BLaER1 treated with 17β-estradiol and CSF1 and Interleukin-3, amounts not matched to agents 10 nM and 100 nM (cell line): ENCODE results near the gene C1orf210.

Source experiments
- H3K27ac ChIP-seq, 11 experiments: shearing (Covaris generic); formaldehyde crosslinking; 2 replicates each; pipeline ENCODE4 v1.8.1; 2022
- H3K27me3 ChIP-seq, 11 experiments: shearing (Covaris generic); formaldehyde crosslinking; 2 replicates each; pipeline ENCODE4 v1.8.1; 2022
- H3K36me3 ChIP-seq, 11 experiments: shearing (Covaris generic); formaldehyde crosslinking; 2 replicates each; pipeline ENCODE4 v1.8.1; 2022
- H3K4me1 ChIP-seq, 10 experiments: shearing (Covaris generic); formaldehyde crosslinking; 2 replicates each; pipeline ENCODE4 v1.8.1; 2022
- H3K4me2 ChIP-seq, 11 experiments: shearing (Covaris generic); formaldehyde crosslinking; 2 replicates each; pipeline ENCODE4 v1.8.1; 2022
- H3K4me3 ChIP-seq, 10 experiments: shearing (Covaris generic); formaldehyde crosslinking; 2 replicates each; pipeline ENCODE4 v1.8.1; 2022
- H3K9ac ChIP-seq, 11 experiments: shearing (Covaris generic); formaldehyde crosslinking; 2 replicates each; pipeline ENCODE4 v1.8.1; 2022
- H3K9me3 ChIP-seq, 11 experiments: shearing (Covaris generic); formaldehyde crosslinking; replicated peaks in 1 of 11; 2 replicates each; pipeline ENCODE4 v1.8.1; 2022
- H4K20me1 ChIP-seq, 11 experiments: shearing (Covaris generic); formaldehyde crosslinking; 2 replicates each; pipeline ENCODE4 v1.8.1; 2022
- Cebpa-rat ChIP-seq, 11 experiments: shearing (Covaris generic); IDR thresholded peaks; 2 replicates each; pipeline ENCODE4 v1.8.1; 2022

The C1orf210 gene

DNA sequence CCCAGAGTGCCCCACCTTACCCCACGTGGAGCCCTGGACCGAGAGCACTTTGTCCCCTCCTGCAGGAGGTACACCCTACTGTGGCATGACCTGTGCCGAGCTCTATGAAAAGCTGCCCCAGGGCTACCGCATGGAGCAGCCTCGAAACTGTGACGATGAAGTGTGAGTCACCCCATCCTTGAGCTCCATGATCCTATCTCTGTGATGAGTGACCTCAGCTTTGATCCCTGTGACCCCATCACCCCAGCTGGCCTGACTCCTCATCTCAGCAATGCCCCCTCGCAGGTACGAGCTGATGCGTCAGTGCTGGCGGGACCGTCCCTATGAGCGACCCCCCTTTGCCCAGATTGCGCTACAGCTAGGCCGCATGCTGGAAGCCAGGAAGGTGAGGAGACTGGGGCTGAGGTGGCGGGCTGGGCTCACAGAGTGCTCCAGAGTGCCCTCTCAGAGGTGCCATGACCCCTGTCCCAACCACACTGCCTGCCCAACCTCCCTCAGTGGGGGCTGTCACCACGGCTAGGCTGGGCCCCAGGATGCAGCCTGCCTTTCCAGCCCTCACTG, 36.0 kb upstream of the C1orf210 start:
- Histone ChIP-seq H3K4me2 (no peak overlapping the region), H3K27me3 (no peaks in the 10 kb centered on the region), H3K9me3 (peaks cover 3 to 20% (median 13%) of the 10 kb centered on the region in 11 experiments; a peak in 17 of 22 replicates), H3K9ac (no peak overlapping the region), H3K4me1 (peaks cover 10 to 18% (median 15%) of the 10 kb centered on the region in 10 experiments; a peak in 19 of 20 replicates), H3K36me3 (peaks cover 0 to 30% (median 0%) of the 10 kb centered on the region in 11 experiments; a peak in 5 of 22 replicates), H3K4me3 (no peak overlapping the region), H3K27ac (no peak overlapping the region), H4K20me1 (no peaks in the 10 kb centered on the region)
- no peak for TF ChIP-seq Cebpa-rat (IDR thresholded peaks at IDR 0.05)

GRCh38 chr1:43319766-43320165, 34.4 kb upstream of the C1orf210 start:
- Histone ChIP-seq H3K4me3 (no peak overlapping the region), H3K36me3 (peaks cover 0 to 30% (median 0%) of the 10 kb centered on the region in 11 experiments; a peak in 4 of 22 replicates), H3K27me3 (no peaks in the 10 kb centered on the region), H3K9me3 (peaks cover 0 to 6% (median 0%) of the 10 kb centered on the region in 11 experiments; a peak in 2 of 22 replicates), H3K9ac (no peak overlapping the region), H3K4me2 (no peak overlapping the region), H4K20me1 (no peaks in the 10 kb centered on the region), H3K27ac (no peak overlapping the region), H3K4me1 (peaks cover 7 to 14% (median 12%) of the 10 kb centered on the region in 10 experiments; a peak in 19 of 20 replicates)
- no peak for TF ChIP-seq Cebpa-rat (IDR thresholded peaks at IDR 0.05)

- peaks cover 0 to 30% (median 0%) of the 10 kb centered on the region in 11 experiments; a peak in 4 of 22 replicates for H3K36me3 ChIP-seq
- no peak overlapping the region for H3K4me3 ChIP-seq
- no peaks in the 10 kb centered on the region for H4K20me1 ChIP-seq
- H3K27ac ChIP-seq: no peak overlapping the region
- 0 out of 22 replicates have a peak, but pooled peaks cover 0 to 5% (median 0%) of the 10 kb centered on the region in 11 experiments for H3K9me3 ChIP-seq
- no peak for TF ChIP-seq Cebpa-rat (IDR thresholded peaks at IDR 0.05)
- no peaks in the 10 kb centered on the region for H3K27me3 ChIP-seq
- no peak overlapping the region for H3K4me2 ChIP-seq
- H3K9ac ChIP-seq: no peak overlapping the region
- H3K4me1 ChIP-seq: peaks cover 3 to 9% (median 7%) of the 10 kb centered on the region in 10 experiments; a peak in 18 of 20 replicates
Measured at GRCh38 chr1:43319288-43319687, 33.9 kb upstream of the C1orf210 start.

- 0 out of 22 replicates have a peak, but pooled peaks cover 0 to 5% (median 0%) of the 10 kb centered on the region in 11 experiments for H3K9me3 ChIP-seq
- H3K4me1 ChIP-seq: peaks cover 0 to 5% (median 3%) of the 10 kb centered on the region in 10 experiments; a peak in 13 of 20 replicates
- no peak overlapping the region for H3K4me2 ChIP-seq
- TF ChIP-seq Cebpa-rat (IDR thresholded peaks at IDR 0.05): no peak
- no peak overlapping the region for H3K9ac ChIP-seq
- no peaks in the 10 kb centered on the region for H3K27me3 ChIP-seq
- H4K20me1 ChIP-seq: no peaks in the 10 kb centered on the region
- H3K27ac ChIP-seq: no peak overlapping the region
- H3K36me3 ChIP-seq: peaks cover 0 to 30% (median 0%) of the 10 kb centered on the region in 11 experiments; a peak in 4 of 22 replicates
- H3K4me3 ChIP-seq: no peak overlapping the region
Measured at GRCh38 chr1:43318831-43319230, 33.5 kb upstream of the C1orf210 start.

DNA sequence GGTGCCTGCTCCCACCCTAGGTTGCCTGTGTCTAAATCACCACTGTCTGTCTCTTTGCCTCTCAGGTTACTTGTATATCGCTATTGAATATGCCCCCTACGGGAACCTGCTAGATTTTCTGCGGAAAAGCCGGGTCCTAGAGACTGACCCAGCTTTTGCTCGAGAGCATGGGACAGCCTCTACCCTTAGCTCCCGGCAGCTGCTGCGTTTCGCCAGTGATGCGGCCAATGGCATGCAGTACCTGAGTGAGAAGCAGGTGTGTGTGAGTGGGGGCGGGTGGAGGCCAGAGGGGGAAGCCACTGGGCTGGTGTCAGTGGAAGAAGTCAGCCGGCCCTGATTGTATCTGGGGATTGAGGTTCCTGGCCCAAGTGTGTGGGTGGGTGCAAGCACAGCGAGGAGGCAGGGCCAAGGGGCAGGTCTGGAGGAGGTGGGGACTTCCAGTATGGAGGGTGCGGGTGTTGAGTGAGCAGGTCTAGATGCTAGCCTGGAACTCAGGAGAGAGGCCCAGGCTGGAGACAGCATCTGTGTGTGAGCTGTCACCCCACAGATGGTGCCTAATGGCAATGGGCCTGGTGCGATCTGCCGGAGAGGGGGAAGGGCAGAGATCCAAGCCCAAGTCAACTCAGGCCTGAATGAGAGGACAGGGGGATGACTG, 32.6 kb upstream of the C1orf210 start:
- H3K4me2 ChIP-seq: no peak overlapping the region
- no peaks in the 10 kb centered on the region for H3K27me3 ChIP-seq
- TF ChIP-seq Cebpa-rat (IDR thresholded peaks at IDR 0.05): no peak
- 0 out of 22 replicates have a peak, but pooled peaks cover 0 to 4% (median 0%) of the 10 kb centered on the region in 11 experiments for H3K9me3 ChIP-seq
- no peaks in the 10 kb centered on the region for H3K4me1 ChIP-seq
- H3K9ac ChIP-seq: no peak overlapping the region
- H3K36me3 ChIP-seq: peaks cover 0 to 38% (median 0%) of the 10 kb centered on the region in 11 experiments; a peak in 4 of 22 replicates
- no peak overlapping the region for H3K27ac ChIP-seq
- H3K4me3 ChIP-seq: no peak overlapping the region
- H4K20me1 ChIP-seq: no peaks in the 10 kb centered on the region

DNA sequence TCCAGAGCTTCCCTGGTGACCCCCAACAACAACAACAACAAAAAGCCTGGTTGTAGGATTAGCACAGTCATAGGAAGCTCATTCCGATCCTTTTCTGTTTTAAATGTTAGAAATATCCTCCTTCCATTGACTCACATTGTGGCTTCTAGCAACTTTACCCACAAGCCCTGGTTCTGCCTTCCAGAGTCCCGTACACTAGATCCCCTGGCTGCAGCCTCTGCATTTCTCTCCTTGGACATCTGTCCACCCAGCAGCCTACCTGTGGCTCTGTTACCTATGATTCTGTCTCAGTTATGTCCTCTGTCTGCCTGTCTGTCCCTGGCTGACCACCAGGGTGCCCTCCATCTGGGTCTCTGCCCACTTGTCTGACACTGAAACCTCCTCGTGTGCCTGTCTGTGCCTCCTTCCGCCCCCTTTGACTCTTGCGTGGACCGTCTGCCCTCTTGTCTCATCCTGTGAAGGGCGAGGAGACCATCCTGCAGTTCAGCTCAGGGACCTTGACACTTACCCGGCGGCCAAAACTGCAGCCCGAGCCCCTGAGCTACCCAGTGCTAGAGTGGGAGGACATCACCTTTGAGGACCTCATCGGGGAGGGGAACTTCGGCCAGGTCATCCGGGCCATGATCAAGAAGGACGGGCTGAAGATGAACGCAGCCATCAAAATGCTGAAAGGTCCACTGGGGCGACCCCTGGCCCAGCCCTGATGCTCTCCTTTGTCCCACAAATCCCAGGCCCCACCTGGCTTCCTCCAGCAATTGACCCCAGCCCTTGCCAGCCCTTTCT, 31.5 kb upstream of the C1orf210 start:
- Histone ChIP-seq H3K4me2 (no peak overlapping the region), H3K36me3 (peaks cover 0 to 43% (median 0%) of the 10 kb centered on the region in 11 experiments; a peak in 4 of 22 replicates), H3K9me3 (0 out of 22 replicates have a peak, but pooled peaks cover 0 to 4% (median 0%) of the 10 kb centered on the region in 11 experiments), H3K4me1 (no peaks in the 10 kb centered on the region), H3K27me3 (no peaks in the 10 kb centered on the region), H3K27ac (no peak overlapping the region), H4K20me1 (no peaks in the 10 kb centered on the region; a peak in 1 of 22 replicates), H3K4me3 (no peak overlapping the region), H3K9ac (no peak overlapping the region)
- TF ChIP-seq Cebpa-rat (IDR thresholded peaks at IDR 0.05): no peak

DNA sequence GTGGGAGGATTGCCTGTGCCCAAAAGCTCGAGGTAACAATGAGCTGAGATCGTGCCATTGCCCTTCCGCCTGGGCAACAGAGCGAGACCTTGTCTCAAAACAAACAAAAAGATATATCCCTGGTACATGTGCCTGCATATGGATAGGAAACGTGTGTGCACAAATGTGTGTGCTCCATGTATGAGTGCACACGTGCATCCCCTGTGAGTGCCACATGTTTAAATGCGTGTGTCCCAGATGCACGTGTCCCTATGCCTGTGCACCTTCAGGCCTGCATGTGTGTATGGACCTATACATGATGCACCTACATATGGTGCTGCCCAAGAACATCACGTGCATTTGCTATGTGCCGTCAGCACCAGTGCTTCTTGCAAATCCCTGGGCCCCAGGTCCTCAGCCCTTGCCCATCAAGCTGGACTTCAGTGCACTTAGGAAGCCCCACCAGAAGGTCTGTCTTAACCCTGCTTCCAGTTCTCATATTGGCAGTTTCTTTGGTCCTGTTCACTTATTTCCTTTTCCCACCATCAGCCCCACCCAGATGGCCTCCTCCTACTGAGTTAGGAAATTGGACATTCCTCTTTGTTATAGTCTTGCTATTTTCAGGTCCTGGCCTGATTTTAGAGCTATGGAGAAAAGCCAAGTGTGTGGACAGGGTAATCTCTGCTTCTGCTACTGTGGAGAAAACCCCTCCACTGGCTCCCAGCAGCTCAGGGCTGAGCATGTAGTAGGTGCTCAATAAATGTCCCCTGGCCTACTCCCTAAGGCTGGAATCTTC, 30.8 kb upstream of the C1orf210 start:
- Histone ChIP-seq H3K4me2 (no peak overlapping the region), H3K9ac (no peak overlapping the region), H3K4me1 (no peaks in the 10 kb centered on the region), H3K36me3 (peaks cover 0 to 43% (median 0%) of the 10 kb centered on the region in 11 experiments; a peak in 3 of 22 replicates), H3K27me3 (no peaks in the 10 kb centered on the region), H3K4me3 (no peak overlapping the region), H3K27ac (no peak overlapping the region), H4K20me1 (no peaks in the 10 kb centered on the region; a peak in 1 of 22 replicates), H3K9me3 (no peaks in the 10 kb centered on the region)
- no peak for TF ChIP-seq Cebpa-rat (IDR thresholded peaks at IDR 0.05)

DNA sequence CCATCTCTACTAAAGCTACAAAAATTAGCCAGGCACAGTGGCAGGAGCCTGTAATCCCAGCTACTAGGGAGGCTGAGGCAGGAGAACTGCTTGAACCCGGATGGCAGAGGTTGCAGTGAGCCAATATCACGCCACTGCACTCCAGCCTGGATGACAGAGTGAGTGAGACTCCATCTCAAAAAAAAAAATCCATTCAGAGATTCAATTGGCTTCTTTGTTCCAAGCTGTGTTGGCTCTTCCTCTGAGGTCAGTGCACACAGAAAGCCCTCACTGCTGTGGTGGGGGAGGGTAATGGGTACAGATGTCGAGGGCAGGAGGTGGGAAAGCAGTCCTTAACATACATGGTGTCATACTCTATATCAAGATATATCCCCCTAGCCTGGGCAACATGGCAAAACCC, 30.1 kb upstream of the C1orf210 start:
- TF ChIP-seq Cebpa-rat (IDR thresholded peaks at IDR 0.05): no peak
- Histone ChIP-seq H4K20me1 (no peaks in the 10 kb centered on the region; a peak in 1 of 22 replicates), H3K9ac (no peak overlapping the region), H3K27ac (no peak overlapping the region), H3K4me3 (no peak overlapping the region), H3K27me3 (no peaks in the 10 kb centered on the region), H3K36me3 (peaks cover 0 to 47% (median 0%) of the 10 kb centered on the region in 11 experiments; a peak in 3 of 22 replicates), H3K4me2 (no peak overlapping the region), H3K9me3 (no peaks in the 10 kb centered on the region), H3K4me1 (no peaks in the 10 kb centered on the region)
